Stimulated activated CD8-positive, alpha-beta memory T cell treated with anti-CD3 and anti-CD28 coated beads, Interleukin-4, amount 100 ng/mL, for 48 hours (primary cell): ENCODE measurements around the gene PPP1R16B.
"Not testable (repeated sequence)": the region's sequence is repeated elsewhere in the genome, so short reads cannot be mapped to it uniquely, and the experiment has no call there.

Source experiments
- DNase-seq: peaks from one replicate; pipeline ENCODE4 v3.0.0-alpha.2; 2020

Gene PPP1R16B

DNA sequence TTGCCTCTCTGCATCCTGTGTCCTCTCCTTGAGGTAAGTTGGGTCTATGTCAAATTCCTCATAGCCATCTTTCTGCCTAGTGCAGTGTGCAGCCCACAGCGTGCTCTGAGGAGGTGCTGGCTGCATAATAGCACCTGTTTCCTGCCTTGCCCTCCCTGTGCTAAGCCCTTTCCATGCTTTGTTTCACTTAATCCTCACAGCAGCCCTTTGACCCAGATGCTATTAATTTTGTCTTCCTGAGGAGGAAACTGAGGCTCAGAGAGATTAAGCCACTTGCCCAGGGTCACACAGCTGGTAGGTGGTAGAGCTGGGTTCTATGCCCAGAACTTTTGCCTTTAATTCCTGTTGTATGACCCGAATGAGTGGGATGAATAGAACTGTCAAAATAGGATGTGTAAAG is 134.2 kb downstream of the PPP1R16B start:
- DNase-seq, result no peak

DNA sequence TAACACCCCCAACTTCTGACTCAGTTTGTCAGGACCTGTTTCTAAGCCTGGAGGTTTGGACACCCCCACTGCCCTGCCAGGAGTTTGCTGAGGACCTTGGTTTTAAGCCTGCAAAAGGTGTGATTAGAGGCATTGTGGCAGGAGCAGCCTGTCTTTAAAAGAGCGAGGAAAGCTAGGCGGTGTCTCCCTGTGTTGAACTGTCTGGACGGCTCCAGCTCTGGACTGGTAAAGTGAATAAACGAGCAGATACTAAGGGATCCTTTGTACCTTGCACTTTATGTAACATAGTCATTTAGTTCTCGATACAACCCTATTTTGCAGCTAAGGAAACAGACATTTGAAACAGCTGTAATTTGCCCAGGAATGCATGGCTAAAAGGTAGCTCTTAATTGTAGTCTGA is 135.1 kb downstream of the PPP1R16B start:
- no peak for DNase-seq

DNA sequence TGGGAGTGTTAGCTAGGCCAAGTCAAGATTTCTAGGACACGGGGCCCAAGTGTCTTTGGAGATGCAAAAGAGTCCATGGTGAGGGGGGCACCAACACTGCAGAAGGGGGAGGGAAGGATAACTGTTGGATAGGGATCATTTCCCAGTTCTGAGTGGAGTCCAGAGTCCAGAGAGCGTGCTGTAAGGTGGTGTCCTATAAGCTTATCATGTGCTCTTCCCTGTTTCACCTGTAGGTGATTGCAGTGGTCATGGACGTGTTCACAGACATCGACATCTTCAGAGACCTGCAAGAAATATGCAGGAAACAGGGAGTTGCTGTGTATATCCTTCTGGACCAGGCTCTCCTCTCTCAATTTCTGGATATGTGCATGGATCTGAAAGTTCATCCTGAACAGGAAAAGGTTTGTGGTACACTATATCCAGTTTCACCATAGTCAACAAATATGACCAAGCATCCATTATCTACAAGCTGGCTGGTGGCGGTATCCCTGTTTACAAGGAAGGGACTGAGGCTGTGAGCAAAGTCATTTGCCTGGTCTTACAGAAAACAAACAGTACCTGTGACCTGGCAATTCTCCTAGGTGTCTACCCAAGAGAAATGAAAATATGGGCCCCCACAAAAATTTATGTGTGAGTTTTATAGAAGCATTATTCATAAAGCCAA is 136.4 kb downstream of the PPP1R16B start:
- DNase-seq, result no peak

DNA sequence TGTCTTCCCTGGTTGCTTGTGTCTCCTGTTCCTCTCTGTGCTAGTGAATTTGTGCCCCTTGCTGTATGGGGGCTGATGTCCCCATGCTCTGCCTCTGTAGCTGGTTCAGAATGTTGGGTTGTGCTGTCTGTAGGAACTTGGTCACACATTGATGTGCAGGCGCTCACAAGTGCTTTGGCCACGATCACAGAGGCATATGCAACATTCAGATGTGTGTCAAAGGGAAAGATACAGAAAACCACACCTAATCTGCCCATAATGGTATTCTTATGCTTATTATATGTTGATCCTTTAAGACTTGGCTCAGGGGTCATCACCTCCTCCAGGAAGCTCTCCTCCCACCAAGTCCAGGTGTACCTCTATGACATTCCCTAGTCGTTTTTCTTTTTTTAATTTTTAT is 139.5 kb downstream of the PPP1R16B start:
- DNase-seq, result no peak

DNA sequence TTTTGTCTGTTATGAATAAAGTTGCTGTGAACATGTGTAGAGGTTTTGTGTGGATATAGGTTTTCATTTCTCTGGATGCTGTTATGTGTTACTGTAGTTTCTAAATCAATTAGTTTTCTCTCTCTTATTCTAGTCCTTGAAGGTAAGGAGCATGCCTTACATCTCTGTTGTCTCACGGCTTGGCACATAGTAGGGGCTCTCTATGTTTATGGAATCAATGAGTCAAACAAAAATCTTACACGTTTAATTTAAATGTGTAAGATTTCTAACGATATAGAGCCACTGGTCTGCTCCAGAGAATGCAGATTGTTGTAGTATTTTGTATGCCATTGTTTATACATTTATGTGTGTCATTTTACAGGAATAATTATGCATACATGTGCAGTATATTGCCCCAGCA is 141.3 kb downstream of the PPP1R16B start:
- DNase-seq, result no peak

DNA sequence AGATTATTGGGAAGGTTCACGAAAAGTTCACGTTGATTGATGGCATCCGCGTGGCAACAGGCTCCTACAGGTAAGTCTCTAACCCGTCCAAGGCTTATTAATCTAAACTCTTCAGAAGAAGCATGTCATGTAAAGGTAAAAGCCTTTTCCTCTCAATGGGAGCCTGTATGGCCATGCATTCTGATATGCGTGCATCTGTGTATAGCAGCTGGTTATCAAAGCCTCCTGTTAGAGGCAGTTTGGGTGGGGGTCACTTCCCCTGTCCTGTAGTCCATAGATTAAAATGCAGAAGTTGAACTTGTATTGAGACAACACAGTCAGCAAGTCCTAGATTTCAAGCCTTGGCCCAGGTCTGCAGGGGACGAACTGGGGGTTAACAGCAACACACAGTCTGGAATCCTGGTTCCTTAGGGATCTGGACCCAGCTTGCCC is 142.4 kb downstream of the PPP1R16B start:
- no peak for DNase-seq

DNA sequence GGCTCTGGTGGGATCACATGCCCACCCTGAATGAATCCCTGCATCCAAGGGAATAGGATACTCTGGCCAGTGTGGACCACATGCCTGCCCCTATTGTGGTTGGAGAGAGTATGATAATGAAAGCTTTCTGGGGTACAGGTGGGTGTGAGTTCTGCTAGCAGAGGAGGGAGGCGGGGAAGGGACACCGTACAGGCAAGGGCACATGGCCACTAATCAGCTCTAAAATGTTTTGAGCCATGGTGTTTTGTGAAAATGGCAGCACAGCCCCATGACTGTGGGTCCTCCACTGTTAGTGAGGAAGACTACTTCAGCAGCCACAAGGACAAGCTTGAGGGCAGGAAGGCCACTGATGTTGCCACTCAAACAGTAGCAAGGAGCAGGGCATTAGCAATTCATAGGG is 144.8 kb downstream of the PPP1R16B start:
- DNase-seq, result no peak

DNA sequence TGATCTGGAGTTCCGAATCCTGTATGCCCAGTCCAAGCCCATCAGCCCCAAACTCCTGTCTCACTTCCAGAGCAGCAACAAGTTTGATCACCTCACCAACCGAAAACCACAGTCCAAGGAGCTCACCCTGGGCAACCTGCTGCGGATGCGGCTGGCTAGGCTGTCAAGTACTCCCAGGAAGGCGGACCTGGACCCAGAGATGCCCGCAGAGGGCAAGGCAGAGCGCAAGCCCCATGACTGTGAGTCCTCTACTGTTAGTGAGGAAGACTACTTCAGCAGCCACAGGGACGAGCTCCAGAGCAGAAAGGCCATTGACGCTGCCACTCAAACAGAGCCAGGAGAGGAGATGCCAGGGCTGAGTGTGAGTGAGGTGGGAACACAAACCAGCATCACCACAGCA is 146.1 kb downstream of the PPP1R16B start:
- no peak for DNase-seq

DNA sequence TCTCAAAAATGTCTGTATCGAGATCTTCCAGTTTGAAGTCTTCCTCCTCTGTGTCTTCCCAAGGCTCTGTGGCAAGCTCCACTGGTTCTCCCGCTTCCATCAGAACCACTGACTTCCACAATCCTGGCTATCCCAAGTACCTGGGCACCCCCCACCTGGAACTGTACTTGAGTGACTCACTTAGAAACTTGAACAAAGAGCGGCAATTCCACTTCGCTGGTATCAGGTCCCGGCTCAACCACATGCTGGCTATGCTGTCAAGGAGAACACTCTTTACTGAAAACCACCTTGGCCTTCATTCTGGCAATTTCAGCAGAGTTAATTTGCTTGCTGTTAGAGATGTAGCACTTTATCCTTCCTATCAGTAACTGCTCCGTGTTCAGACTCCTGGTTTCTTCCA is 146.7 kb downstream of the PPP1R16B start:
- DNase-seq, result no peak

DNA sequence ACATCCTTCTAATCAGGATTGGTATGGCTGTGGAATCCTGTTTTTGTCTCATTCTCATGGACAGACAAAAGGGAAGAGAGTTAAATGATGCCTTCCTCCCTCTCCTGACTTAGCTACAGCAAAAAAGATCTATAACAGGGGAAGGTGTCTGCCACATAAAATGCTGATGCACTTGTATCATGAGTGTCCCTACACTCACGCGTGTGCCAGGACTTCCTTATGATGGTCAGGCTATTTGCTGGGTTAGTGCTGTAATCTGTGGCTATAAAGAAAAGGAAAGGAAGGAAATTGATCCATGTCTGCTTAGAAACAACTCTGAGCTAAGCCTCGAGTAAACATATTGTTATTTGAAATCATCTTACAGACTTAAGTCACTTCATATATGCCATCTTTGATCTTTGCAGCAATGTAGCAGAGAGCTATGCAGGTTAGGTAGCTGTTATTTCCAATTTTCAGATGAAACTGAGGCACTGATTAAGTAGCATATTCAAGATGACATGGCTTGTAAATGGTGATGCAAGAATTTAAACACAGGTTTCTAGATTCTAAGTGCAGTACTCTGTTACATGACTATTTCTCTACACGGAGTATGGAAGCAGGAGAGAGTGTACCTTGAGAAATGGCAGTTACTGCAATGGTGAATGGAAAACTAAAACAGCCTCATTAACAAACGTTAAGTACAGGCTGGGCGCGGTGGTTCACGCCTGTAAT is 148.3 kb downstream of the PPP1R16B start:
- no peak for DNase-seq

DNA sequence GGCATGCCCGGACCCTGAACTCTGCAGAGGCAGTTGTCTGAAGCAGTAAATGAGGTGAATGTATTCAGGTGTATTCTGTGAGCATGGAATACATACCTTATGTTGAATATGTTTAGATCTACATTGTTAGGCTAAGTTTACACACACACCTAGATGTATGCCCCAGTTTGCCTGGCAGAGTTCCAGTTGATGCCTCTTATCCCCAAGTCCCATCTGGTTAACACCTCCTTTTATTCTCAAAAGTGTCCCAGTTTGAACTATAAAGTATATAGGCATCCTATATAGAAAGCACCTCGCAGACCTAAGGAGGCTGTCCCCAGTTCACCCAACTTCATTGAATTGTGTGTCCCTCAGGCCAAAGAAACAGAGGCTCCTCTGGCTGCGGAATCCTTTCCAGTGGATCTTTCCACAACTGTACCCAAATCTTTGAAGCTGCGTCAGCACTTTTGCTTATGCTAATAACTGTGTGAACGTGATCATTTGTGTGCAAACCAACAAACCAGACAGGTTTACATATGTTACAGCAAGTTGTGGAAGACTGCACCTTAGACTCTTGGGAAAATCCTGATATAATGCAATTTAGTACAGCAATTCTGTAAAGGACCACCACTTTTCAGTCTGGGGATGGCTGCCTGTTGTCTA is 151.9 kb downstream of the PPP1R16B start:
- no peak for DNase-seq

DNA sequence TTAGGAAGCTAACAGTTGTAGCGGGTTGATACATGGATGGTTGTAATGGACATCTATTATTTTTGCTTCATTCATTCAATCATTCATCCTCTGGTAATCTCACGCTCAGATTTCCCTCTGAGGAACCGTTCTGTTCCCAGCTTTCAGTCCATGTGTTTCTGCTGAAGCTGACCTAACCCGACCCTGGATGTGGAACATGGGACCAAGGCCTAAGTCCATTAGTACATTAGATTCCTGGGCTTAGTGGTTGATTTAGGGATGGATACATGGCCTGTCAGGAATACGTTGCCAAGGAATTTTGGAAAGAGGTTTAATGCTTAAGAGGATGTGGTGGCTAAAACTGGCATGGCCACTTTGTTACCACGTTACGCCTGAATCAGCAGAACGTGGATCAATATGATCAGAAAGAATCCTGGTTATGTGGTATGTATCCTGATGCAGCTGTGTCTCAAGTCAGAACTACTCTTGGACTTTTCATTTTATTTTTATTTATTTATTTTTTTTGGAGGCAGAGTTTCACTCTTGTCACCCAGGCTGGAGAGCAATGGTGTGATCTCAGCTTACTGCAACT is 152.5 kb downstream of the PPP1R16B start:
- DNase-seq, result no peak

DNA sequence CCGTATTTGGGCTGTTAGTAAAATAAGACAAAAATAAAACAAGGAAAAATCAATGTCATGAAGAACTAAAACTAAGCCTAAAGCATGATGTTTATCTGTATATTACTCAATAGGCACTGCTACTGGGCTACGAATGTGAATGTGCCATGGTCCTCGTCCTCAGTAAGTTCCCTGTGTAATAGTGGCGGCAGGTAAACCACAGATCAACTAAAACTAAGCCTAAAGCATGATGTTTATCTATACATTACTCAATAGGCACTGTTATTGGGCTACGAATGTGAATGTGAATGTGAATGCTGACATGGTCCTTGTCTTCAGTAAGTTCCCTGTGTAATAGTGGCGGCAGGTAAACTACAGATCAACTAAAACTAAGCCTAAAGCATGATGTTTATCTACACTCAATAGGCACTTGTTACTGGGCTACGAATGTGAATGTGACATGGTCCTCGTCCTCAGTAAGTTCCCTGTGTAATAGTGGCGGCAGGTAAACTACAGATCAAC is 154.7 kb downstream of the PPP1R16B start:
- not testable (repeated sequence) for DNase-seq

DNA sequence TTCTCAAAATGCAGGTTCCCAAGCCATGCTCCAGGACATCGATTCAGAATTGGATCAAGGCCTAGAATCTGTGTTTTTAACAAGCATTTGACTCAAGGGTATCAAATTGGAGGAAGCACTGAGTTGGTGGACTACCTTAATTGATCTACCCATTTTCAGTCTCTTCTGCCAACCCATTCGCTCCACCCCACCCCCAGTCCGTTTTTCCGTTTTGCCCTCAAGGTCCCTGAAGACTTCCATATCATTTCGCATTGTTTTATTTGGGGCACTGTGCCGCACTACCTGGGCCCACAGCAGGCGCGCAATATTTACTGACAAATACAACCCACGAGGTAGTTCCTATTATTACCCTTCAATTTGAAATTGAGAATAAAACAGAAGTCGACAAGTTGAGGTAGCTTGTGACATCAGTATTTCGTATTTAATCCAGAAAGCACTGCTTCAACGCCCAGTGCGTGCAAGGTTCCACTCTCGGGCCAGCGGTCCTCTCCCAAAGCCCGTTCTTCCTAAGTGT is 156.1 kb downstream of the PPP1R16B start:
- DNase-seq, result peak; percentile 57

DNA sequence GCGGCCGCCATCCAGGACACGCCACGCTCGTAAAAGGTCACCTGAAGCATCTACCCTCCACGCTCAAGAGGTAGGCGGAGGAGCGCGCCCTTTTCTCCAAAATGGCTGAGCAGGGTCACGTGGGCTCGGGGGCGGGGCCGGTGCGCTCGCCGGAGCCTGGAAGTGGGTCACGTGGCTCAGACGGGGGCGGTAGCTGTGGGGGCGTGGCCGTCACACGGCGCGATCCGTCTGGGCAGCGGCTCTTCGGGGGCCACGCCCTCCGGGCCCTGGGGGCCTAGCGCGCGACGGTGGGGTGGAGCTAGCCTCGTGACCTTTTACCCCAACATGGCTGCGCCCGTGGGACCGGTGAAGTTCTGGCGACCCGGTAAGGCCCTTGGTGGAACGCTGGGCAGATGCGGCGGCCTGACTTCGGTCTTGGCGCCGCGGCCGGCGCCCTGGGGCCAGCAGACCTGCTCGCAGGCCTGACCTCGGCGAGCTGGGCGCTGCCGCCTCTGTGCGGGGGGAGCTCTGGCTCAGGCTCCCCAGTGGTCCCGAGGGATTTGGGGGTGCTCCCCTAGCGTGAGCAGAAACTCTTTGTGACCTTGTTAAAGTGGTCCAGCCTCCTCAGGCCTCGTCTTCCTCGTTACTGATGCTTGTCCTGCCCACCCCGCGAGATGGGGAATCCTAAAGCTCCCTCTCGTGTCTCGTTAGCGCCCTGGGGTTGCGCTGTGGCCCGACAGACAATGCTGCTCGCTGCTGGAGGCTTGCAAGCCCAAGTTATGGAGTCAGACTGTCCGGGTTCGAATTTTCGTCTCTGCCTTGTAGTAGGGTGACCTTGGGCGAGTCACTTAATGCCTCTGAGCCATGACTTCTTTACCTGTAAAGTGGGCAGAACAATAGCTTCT is 156.8 kb downstream of the PPP1R16B start, which contains the start of gene DHX35:
TSS of gene DHX35 (plus strand) at position 301 of the 884 bp plus-strand sequence. CDS start at position 325, 24 bp downstream.
- peak; percentile 99 for DNase-seq

DNA sequence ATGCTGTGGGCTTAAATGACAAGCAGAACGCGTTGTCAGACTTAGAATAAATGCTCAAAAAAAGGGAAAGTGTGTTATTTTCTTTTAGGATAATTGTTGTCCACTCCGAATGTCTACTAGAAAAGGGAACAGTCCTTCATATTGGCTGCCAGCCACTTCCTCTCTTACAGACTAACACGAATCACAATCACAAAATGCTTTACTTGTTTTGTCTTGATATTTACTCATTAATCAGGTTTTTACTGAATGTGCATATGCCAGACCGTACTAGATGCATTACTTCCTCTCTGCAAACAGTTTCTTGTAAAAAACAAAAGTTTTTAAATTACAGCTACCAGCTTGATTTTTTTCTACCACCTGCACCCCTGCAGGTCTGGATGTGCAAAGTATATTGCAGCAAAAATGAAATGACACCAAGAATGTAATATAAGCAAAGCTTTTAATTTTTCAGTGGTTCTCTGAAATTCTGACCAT is 157.5 kb downstream of the PPP1R16B start:
- DNase-seq, result no peak

DNA sequence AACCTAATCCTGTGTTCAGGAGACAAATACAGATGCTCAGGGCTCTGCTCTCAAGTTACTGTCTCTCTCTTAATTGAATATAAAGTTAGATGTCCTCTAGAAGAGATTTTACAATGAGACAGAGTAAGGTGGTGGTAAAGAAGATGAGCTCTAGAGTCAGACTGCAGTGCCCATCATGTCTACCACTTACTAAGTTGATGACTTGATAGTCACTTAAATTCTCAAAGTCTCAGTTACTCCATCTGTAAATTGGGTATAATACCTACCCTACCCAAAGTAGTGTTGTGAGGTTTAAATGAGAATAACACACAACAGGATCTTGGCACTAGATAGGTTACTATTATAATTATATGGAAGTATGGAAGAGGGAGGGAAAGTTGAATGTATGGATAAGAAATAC is 158.2 kb downstream of the PPP1R16B start:
- DNase-seq, result no peak

DNA sequence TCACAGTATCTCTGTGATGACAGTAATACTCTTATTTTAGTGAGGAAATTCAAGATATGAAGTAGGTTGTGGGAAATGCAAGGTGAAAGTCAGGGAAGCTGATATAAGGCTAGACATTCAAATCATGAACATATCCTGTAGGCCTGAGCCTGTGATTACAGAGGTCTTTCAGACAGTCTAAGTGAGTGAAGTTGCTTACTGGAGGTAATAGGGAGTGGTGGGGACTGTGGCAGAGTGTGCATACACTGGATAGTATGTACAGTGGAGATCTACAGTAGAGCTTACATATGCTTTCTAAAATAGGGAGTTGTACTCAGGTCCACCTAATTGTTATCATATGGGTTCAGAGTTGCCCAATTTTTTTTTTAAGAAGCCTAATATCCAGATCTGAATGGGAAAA is 159.8 kb downstream of the PPP1R16B start:
- DNase-seq, result no peak

DNA sequence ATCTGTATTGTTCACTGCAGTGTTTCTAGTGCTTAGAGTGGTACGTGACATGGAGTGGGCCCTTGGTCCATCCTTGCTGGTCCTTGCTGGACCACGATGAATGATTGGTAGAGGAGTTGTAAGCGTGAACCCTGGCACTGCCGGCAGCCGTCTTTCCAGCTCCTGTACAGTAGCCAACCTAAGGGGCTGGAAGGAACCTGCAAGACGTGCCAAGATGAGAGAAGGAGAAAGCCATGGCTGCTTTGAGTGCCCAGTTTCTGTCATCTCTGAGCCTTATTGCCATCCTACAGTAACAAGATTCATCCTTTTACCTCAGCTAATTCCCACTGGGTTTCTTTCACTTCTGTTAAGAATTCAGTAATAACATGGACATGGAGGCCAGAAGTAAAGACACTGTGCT is 162.6 kb downstream of the PPP1R16B start:
- DNase-seq, result no peak

DNA sequence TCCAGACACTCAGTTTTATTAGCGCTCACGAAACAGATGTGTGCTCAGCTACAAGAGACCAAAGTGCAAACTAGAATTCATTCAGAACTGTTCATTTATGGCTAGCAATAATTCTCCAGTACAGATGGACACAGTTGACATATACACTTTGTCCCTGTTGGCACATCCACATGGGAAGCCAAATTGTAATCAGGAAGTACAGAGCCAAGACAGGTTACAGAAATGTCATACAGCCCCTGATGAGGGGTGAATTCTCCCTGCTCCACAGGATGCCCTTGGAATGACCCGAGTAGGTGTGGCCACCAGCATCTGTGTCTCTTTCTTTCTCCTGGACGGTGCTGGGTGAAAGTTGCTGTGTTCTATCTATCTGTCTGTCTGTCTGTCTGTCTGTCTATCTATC is 164.2 kb downstream of the PPP1R16B start:
- DNase-seq, result no peak

DNA sequence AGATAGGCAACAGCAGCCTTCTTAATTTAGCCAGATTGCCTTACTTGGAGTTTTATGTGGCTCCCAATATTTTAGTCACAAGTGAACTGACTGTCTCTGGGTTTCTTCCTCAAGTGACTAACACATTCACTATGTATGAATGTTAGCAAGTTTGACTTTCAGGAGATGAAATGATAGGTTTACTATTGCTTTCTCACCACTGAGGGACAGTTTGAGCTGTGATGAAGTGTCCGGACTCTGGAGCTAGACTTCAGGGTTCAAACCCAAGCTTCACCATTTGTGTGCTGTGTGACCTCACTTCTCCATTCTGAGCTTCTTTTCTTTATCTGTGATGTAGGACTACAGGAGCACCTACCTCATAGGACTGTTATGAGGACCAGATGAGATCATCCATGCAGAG is 164.8 kb downstream of the PPP1R16B start:
- DNase-seq, result no peak
